ENCODE results near the gene CLNS1A. TPM values are rescaled to one million over a fixed set of nuclear protein-coding genes. Genes with fewer than 3 reads are reported as not detected.

CLNS1A gene
- total RNA-seq: 100 to 1,000 TPM in 7 of 8 experiments, 10 to 100 TPM in 1; 94.9 to 163 (median 144) TPM

DNA sequence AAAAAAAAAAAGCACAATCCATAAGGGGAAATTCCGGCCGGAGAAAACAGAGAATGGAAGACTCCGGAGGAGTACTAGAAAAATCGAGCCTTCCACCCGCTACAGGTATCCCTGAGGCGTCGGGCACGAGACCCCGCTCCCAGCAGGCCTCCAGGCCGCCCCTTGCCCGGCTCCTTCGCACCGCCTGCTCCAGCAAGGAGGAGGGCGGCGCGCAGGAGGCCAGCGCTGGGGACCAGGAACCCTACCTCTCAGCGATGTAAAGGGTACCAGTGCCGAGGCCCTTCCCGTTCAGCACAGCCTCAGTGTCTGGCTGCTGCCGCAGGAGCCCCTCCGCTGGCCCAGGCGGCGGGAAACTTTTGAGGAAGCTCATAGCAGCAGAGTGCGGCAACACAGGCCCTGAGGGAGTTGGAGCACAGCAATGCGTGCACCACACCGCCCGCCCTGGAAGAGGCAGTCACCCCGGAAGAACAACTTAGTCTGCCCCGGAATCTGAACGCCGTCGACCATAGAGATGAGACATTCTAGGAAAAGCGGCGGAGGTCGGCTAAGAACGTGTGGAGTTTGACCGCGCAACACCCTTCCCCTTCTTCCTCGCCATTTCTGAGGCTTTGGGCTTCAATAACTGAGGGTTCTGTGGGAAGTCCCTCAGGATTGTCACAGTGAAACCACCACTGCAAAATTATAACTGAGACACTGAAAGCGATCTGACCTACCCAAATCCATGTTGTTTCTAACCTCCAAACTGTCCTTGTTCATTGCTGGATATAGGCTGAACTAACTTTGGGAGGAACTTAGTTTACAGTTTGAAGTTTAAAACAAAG, at the start of gene CLNS1A:
Gene CLNS1A (minus strand): TSS at position 450 of the 821 bp plus-strand sequence. CDS start 80 bp downstream, at position 370.
- Histone ChIP-seq H3K27ac (peak within 1 kb of the TSS; percentile 77 to 93), H3K4me3 (peak within 1 kb of the TSS; percentile 53 to 99 (median 79)), H3K4me1 (replicated peaks in 1 of 2) (peaks cover 10 to 11% of the 10 kb centered on the region in 2 donors)
- peak; percentile 94 to 100 (median 99) for ATAC-seq (replicated peaks in 6 of 8)
- in situ Hi-C loops (cut with MboI; ENCODE audit: low pct_unique_long_range_greater_than_20kb in 2 of 9, low sequenced_read_pairs in 9 of 9, unreplicated experiment in 9 of 9): no loop called here
- 0 to 3% (median 1%) methylated on average over 3 to 27 of the region's 41 CpGs for WGBS, 10 experiments

- ATAC-seq (replicated peaks in 6 of 8): no peak
- Histone ChIP-seq H3K4me3 (no peak overlapping the region), H3K4me1 (replicated peaks in 1 of 2) (no peaks in the 10 kb centered on the region), H3K27ac (no peak overlapping the region)
- in situ Hi-C loops (cut with MboI; ENCODE audit: low pct_unique_long_range_greater_than_20kb in 2 of 9, low sequenced_read_pairs in 9 of 9, unreplicated experiment in 9 of 9): no loop called here
These were observed 49.5 kb upstream of the CLNS1A start for GRCh38 chr11:77687088-77687487.

- in situ Hi-C loops (cut with MboI; ENCODE audit: low pct_unique_long_range_greater_than_20kb in 2 of 9, low sequenced_read_pairs in 9 of 9, unreplicated experiment in 9 of 9): no loop called here
- WGBS, 10 experiments: 80 to 100% (median 96%) methylated on average over 1 to 3 of the region's 3 CpGs; no CpG with 5 or more reads in 1 of the 10 experiments
These were observed 39.5 kb upstream of the CLNS1A start for GRCh38 chr11:77677138-77677537.

DNA sequence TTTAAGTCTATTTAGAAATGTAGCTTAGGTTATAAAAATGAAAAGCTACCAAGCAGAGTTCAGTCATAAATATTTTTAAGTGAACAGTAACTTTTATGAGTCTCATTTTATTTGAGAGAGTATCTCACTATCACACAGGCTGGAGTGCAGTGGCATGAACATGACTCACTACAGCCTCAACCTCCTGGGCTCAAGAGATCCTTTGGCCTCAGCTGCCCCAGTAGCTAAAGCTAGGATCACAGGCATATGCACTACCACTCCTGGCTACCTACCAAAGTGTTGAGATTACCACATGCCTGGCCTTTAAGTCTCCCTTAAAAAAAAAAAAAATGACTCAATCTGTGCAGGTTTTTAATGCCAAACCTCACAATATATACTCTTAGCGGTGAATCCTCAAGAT, 34.7 kb upstream of the CLNS1A start:
- Histone ChIP-seq H3K27ac (no peak overlapping the region), H3K4me1 (replicated peaks in 1 of 2) (no peaks in the 10 kb centered on the region), H3K4me3 (no peak overlapping the region)
- in situ Hi-C loops (cut with MboI; ENCODE audit: low pct_unique_long_range_greater_than_20kb in 2 of 9, low sequenced_read_pairs in 9 of 9, unreplicated experiment in 9 of 9): no loop called here
- 80 to 100% (median 93%) methylated on average over 1 of the region's 1 CpG; no CpG with 5 or more reads in 6 of the 10 experiments for WGBS, 10 experiments
- ATAC-seq (replicated peaks in 6 of 8): no peak

More at GRCh38 chr11:77677138-77677537, 39.5 kb upstream of the CLNS1A start:
- Histone ChIP-seq H3K27ac (no peak overlapping the region), H3K4me1 (replicated peaks in 1 of 2) (no peaks in the 10 kb centered on the region), H3K4me3 (no peak overlapping the region)
- ATAC-seq (replicated peaks in 6 of 8): no peak

GRCh38 chr11:77669848-77670511, 32.4 kb upstream of the CLNS1A start:
- no peak overlapping the region for H3K27ac ChIP-seq
- WGBS, 10 experiments: 67 to 100% (median 100%) methylated on average over 1 to 2 of the region's 2 CpGs
- ATAC-seq (replicated peaks in 6 of 8): peak in 1 of 8 experiments; percentile 37
- in situ Hi-C loops (cut with MboI; ENCODE audit: low pct_unique_long_range_greater_than_20kb in 2 of 9, low sequenced_read_pairs in 9 of 9, unreplicated experiment in 9 of 9): no loop called here
- H3K4me1 ChIP-seq (replicated peaks in 1 of 2): no peaks in the 10 kb centered on the region
- no peak overlapping the region for H3K4me3 ChIP-seq

DNA sequence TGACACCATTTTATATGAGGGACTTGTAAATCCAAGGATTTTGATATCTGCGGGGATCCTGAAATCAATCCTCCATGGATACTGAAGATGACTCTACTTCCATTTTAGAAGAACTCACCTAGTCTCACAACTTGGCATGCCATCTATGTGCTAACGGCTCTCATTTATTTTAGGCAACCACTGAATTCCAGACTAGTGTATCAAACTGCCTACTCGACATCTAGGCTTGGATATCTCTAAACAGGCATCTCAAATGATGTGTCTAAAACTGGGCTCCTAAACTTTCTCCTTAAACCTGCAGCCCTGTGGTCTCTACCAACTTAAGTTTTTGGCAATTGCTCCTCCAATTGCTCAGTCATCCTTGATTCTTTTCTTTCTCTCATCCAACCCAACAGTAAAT, 31.2 kb upstream of the CLNS1A start:
- no peak for ATAC-seq (replicated peaks in 6 of 8)
- Histone ChIP-seq H3K4me1 (replicated peaks in 1 of 2) (no peaks in the 10 kb centered on the region), H3K27ac (no peak overlapping the region), H3K4me3 (no peak overlapping the region)
- 58 to 100% (median 90%) methylated on average over 1 to 3 of the region's 3 CpGs; no CpG with 5 or more reads in 2 of the 10 experiments for WGBS, 10 experiments
- in situ Hi-C loops (cut with MboI; ENCODE audit: low pct_unique_long_range_greater_than_20kb in 2 of 9, low sequenced_read_pairs in 9 of 9, unreplicated experiment in 9 of 9): no loop called here

DNA sequence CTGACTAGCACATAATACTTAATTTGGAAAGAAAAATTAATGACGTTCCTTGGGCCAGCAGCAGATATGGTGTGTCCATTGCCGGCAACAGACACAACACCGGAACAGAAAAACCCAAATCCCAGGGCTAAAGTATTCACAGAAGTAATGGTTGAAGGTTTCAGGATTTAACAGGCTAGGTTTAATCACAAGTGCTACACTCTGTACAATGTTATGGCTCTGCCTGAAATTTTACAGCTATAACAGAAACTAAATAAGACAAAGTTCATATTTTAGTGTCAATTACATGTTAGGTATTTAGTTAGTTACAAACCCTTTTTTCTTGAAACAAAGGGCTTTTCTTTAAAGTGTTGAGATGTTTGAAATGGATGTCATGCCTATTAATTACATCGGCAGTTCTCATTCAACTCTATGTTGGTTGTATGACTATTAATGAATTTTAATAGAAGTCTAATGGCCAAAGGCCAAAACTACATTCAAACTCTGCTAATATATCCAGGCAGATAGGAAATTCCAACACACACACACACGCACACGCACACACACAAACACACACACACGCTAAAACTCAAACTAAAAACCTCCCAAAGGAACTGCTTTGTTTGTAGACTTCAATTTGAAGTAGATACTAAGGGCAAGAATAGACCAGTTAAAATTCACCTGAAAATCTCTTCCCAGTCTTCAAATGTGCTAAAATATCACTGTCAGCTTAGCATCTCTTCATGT, 27.8 kb upstream of the CLNS1A start:
- in situ Hi-C loops (cut with MboI; ENCODE audit: low pct_unique_long_range_greater_than_20kb in 2 of 9, low sequenced_read_pairs in 9 of 9, unreplicated experiment in 9 of 9): no loop called here
- ATAC-seq (replicated peaks in 6 of 8): no peak
- Histone ChIP-seq H3K4me1 (replicated peaks in 1 of 2) (no peaks in the 10 kb centered on the region), H3K4me3 (no peak overlapping the region), H3K27ac (no peak overlapping the region)
- 64 to 100% (median 93%) methylated on average over 1 to 7 of the region's 7 CpGs for WGBS, 10 experiments

DNA sequence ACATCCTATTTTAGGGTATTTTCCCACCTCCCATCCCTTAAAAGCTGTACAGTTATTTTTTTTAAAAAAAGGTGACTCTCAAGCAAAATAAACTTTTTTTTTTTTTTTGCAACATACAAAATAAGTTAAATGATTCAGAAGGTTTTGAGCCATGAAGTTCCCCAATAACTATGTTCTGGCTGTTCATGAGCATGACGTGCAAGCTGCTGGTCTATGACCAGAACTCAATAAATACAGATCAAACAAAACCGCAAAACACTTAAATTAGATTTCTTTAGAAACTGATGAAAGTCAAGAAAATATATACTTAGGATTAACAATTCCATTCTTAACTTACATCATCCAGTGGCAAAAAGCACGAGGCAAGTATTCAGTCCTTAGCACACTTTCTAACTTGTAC, 24.1 kb upstream of the CLNS1A start:
- Histone ChIP-seq H3K27ac (no peak overlapping the region), H3K4me3 (no peak overlapping the region), H3K4me1 (replicated peaks in 1 of 2) (no peaks in the 10 kb centered on the region)
- no peak for ATAC-seq (replicated peaks in 6 of 8)
- in situ Hi-C loops (cut with MboI; ENCODE audit: low pct_unique_long_range_greater_than_20kb in 2 of 9, low sequenced_read_pairs in 9 of 9, unreplicated experiment in 9 of 9): no loop called here
- 61 to 100% (median 88%) methylated on average over 1 to 3 of the region's 3 CpGs; no CpG with 5 or more reads in 1 of the 10 experiments for WGBS, 10 experiments

GRCh38 chr11:77660947-77661346, 23.4 kb upstream of the CLNS1A start:
- Histone ChIP-seq H3K27ac (no peak overlapping the region), H3K4me1 (replicated peaks in 1 of 2) (no peaks in the 10 kb centered on the region), H3K4me3 (no peak overlapping the region)
- 71 to 100% (median 100%) methylated on average over 1 of the region's 1 CpG for WGBS, 10 experiments
- in situ Hi-C loops (cut with MboI; ENCODE audit: low pct_unique_long_range_greater_than_20kb in 2 of 9, low sequenced_read_pairs in 9 of 9, unreplicated experiment in 9 of 9): no loop called here
- no peak for ATAC-seq (replicated peaks in 6 of 8)

GRCh38 chr11:77658213-77659013, 20.8 kb upstream of the CLNS1A start:
- H3K4me1 ChIP-seq (replicated peaks in 1 of 2): no peaks in the 10 kb centered on the region
- in situ Hi-C loops (cut with MboI; ENCODE audit: low pct_unique_long_range_greater_than_20kb in 2 of 9, low sequenced_read_pairs in 9 of 9, unreplicated experiment in 9 of 9): no loop called here
- no peak overlapping the region for H3K27ac ChIP-seq
- ATAC-seq (replicated peaks in 6 of 8): peak in 2 of 8 experiments; percentile 48 to 58
- WGBS, 10 experiments: 55 to 100% (median 83%) methylated on average over 3 to 4 of the region's 4 CpGs; no CpG with 5 or more reads in 1 of the 10 experiments
- no peak overlapping the region for H3K4me3 ChIP-seq

DNA sequence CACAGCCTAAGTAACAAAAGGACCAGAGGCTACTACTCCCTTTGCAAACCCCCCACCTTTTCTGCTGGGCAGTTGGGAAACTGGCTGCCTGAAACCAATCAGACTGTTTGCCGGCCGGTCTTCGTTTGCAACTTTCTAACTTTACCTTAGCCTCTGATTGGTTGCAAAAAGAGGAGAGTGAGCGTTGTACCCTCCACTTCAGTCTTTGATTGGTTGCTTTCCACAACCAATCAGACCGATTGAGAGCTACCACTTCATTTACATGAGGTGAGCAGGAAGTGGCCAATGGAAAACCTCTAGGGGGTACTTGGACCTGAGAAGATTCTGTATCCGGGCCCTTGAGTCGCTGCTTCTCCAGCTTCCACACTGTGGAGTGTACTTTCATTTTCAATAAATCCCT, 18.8 kb upstream of the CLNS1A start:
- 60 to 100% (median 90%) methylated on average over 1 to 7 of the region's 7 CpGs; no CpG with 5 or more reads in 1 of the 10 experiments for WGBS, 10 experiments

DNA sequence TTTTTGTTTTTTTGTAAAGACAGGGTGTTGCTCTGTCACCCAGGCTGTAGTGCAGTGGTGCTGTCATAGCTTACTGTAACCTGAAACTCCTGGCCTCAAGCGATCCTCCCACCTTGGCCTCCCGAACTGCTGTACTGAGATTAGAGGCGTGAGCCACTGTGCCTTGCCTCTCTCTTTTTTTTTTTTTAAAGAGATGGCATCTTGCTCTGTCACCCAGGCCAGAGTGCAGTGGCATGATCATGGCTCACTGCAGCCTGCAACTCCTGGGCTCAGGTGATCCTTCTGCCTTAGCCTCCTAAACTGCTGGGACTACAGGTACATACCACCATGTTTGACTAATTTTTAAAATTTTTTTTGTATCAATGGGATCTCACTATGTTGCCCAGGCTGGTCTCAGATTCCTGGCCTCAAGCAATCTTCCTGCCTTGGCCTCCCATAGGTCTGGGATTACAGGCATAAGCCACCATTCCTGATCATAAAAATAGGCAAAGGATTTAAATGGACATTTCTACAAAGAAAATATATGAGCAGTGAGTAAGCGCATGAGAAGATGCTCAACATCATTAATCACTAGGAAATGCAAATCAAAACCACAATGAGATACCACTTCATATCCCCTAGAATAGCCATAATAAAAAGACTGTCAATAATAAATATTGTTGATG, 17.3 kb upstream of the CLNS1A start:
- no peaks in the 10 kb centered on the region for H3K4me1 ChIP-seq (replicated peaks in 1 of 2)
- H3K4me3 ChIP-seq: no peak overlapping the region
- no peak overlapping the region for H3K27ac ChIP-seq
- in situ Hi-C loops (cut with MboI; ENCODE audit: low pct_unique_long_range_greater_than_20kb in 2 of 9, low sequenced_read_pairs in 9 of 9, unreplicated experiment in 9 of 9): no loop called here
- ATAC-seq (replicated peaks in 6 of 8): peak in 2 of 8 experiments; percentile 17 to 26
- 60 to 100% (median 80%) methylated on average over 1 to 4 of the region's 4 CpGs; no CpG with 5 or more reads in 3 of the 10 experiments for WGBS, 10 experiments

More for the DNA sequence above, 18.8 kb upstream of the CLNS1A start:
- in situ Hi-C loops (cut with MboI; ENCODE audit: low pct_unique_long_range_greater_than_20kb in 2 of 9, low sequenced_read_pairs in 9 of 9, unreplicated experiment in 9 of 9): no loop called here
- no peak overlapping the region for H3K27ac ChIP-seq
- no peak for ATAC-seq (replicated peaks in 6 of 8)
- H3K4me3 ChIP-seq: no peak overlapping the region
- H3K4me1 ChIP-seq (replicated peaks in 1 of 2): no peaks in the 10 kb centered on the region
